Measurements from ENCODE around the gene CATSPERB. TPM values are rescaled to one million over a fixed set of nuclear protein-coding genes. Genes with fewer than 3 reads are reported as not detected.

Gene CATSPERB
- total RNA-seq, 1 donor from 2014 or later: 0.99 TPM

DNA sequence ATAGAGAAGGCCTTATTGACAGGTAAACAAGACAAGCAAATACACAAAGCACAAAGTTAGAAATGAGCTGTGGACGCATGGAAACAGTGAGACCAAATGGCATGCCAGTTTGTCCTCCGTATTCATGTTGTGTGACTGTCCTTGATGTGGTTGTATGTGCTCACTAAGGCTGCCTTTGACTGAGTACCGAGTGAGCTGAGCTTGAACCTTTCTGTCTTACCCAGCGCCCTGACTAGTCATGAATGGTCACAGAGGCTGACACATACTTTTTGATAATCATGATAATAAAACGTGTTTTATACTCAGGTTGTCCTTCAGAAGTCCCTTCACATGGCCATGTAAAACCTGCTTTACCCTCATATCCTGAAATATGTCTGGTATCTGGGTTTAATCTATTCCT, 553 bp upstream of the CATSPERB start:
- TF ChIP-seq, protein P1, sequence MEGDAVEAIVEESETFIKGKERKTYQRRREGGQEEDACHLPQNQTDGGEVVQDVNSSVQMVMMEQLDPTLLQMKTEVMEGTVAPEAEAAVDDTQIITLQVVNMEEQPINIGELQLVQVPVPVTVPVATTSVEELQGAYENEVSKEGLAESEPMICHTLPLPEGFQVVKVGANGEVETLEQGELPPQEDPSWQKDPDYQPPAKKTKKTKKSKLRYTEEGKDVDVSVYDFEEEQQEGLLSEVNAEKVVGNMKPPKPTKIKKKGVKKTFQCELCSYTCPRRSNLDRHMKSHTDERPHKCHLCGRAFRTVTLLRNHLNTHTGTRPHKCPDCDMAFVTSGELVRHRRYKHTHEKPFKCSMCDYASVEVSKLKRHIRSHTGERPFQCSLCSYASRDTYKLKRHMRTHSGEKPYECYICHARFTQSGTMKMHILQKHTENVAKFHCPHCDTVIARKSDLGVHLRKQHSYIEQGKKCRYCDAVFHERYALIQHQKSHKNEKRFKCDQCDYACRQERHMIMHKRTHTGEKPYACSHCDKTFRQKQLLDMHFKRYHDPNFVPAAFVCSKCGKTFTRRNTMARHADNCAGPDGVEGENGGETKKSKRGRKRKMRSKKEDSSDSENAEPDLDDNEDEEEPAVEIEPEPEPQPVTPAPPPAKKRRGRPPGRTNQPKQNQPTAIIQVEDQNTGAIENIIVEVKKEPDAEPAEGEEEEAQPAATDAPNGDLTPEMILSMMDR (IDR thresholded peaks at IDR 0.05): no peak
- H3K36me3 Mint-ChIP-seq (ENCODE audit: low read depth): no peaks in the 10 kb centered on the region

DNA sequence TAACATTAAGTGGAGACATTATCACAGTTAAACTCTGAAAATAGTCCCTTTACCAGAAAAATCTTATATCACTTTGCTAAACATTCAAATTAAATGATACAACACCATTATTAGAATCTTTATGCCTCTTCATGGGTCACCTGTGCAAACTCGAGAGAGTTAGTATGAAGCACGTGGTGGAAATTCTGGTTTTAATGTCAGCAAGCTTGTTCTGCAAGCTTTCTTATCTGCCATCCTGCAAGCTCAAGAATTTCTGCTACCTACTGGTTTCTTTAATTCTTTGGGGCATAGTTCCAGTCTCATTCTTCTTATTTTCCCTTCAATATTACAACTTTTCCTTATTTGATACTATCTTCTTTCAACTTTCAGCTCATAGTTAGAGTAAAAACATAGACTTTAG, 868 bp downstream of the CATSPERB start:
- TF ChIP-seq, protein P1 (IDR thresholded peaks at IDR 0.05): no peak
- H3K27me3 Mint-ChIP-seq (ENCODE audit: low read depth): peaks cover 16% of the 10 kb centered on the region
- no peak overlapping the region for H3K4me3 Mint-ChIP-seq (ENCODE audit: unreplicated experiment)
- H3K27ac Mint-ChIP-seq (ENCODE audit: unreplicated experiment): no peak overlapping the region
- no peaks in the 10 kb centered on the region for H3K9me3 Mint-ChIP-seq (ENCODE audit: low read depth)
- H3K36me3 Mint-ChIP-seq (ENCODE audit: low read depth): no peaks in the 10 kb centered on the region
- no peak for DNase-seq (ENCODE audit: low spot score)
- peaks cover 3% of the 10 kb centered on the region for H3K4me1 Mint-ChIP-seq (ENCODE audit: low read depth)

More for the DNA sequence above, 553 bp upstream of the CATSPERB start:
- no peak overlapping the region for H3K4me3 Mint-ChIP-seq (ENCODE audit: unreplicated experiment)
- H3K27me3 Mint-ChIP-seq (ENCODE audit: low read depth): peaks cover 13% of the 10 kb centered on the region
- no peak overlapping the region for H3K27ac Mint-ChIP-seq (ENCODE audit: unreplicated experiment)
- peaks cover 2% of the 10 kb centered on the region for H3K4me1 Mint-ChIP-seq (ENCODE audit: low read depth)
- DNase-seq (ENCODE audit: low spot score): no peak
- H3K9me3 Mint-ChIP-seq (ENCODE audit: low read depth): no peaks in the 10 kb centered on the region

DNA sequence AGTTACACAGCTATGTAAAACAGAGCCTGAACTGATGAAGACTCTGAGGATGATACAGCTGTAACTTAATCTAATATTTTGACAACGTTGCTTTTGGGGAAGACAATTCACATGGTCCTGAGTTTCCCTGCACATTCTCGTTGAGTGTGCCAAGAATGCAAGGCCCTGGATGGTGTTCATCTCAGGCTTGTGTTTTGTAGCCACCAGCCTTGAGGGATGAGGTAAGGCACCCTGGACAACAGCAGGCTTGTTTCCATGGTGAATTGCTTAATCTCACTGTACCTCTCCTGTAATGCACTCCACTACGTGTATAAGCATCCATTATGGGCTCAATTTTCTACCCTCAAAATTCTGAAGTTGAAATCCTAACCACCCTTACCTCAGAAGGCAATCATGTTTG, 2.1 kb downstream of the CATSPERB start:
- H3K27me3 Mint-ChIP-seq (ENCODE audit: low read depth): peaks cover 19% of the 10 kb centered on the region
- H3K4me1 Mint-ChIP-seq (ENCODE audit: low read depth): peaks cover 3% of the 10 kb centered on the region
- TF ChIP-seq, protein P1 (IDR thresholded peaks at IDR 0.05): no peak
- DNase-seq (ENCODE audit: low spot score): no peak
- H3K27ac Mint-ChIP-seq (ENCODE audit: unreplicated experiment): no peak overlapping the region
- no peaks in the 10 kb centered on the region for H3K9me3 Mint-ChIP-seq (ENCODE audit: low read depth)
- H3K36me3 Mint-ChIP-seq (ENCODE audit: low read depth): no peaks in the 10 kb centered on the region
- no peak overlapping the region for H3K4me3 Mint-ChIP-seq (ENCODE audit: unreplicated experiment)

DNA sequence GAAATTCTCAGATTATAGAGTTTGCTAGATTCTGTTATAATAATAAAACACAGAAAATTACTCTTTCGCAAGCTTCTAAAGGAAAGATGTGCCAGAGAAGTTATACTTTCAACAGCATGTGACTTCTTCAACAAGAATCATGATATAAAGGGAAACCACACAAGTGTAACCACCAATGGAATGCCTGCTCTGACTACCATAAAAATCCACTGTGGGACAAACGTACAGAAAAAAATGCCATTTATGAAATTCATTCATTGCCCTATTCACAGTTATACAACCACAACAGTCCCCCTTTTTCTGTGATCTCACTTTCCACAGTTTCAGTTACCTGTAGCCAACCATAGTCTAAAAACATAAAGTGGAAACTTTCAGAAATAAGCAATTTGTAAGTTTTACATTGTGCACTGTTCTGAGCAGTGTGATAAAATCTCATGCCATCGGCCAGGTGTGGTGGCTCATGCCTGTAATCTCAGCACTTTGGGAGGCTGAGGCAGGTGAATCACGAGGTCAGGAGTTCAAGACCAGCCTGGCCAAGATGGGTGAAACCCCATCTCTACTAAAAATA, 3.2 kb downstream of the CATSPERB start:
- TF ChIP-seq, protein P1 (IDR thresholded peaks at IDR 0.05): no peak
- no peaks in the 10 kb centered on the region for H3K9me3 Mint-ChIP-seq (ENCODE audit: low read depth)

DNA sequence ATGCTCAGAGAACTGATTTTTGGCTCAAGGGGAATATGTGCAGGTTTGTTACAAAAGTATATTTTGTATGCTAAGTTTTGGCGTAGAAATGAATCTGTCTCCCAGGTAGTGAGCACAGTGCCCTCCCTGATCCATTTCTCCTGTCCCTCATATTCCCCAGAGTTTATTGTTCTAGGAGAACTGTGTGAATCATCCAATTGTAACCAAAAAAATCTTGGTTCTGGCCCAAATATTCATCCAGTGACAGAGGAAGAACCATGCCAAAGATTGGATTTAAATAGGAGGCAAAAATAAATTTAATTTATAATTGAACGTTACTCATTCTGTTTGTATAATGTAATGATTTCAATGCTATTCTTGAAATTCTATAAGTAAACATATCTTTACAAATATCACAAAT, 4.8 kb downstream of the CATSPERB start:
- Mint-ChIP-seq H3K27ac (ENCODE audit: unreplicated experiment) (no peak overlapping the region), H3K4me1 (ENCODE audit: low read depth) (peaks cover 3% of the 10 kb centered on the region), H3K27me3 (ENCODE audit: low read depth) (peaks cover 20% of the 10 kb centered on the region), H3K9me3 (ENCODE audit: low read depth) (no peaks in the 10 kb centered on the region), H3K4me3 (ENCODE audit: unreplicated experiment) (no peak overlapping the region), H3K36me3 (ENCODE audit: low read depth) (peaks cover 1% of the 10 kb centered on the region)
- TF ChIP-seq, protein P1 (IDR thresholded peaks at IDR 0.05): no peak
- DNase-seq (ENCODE audit: low spot score): no peak

More for the DNA sequence above, 3.2 kb downstream of the CATSPERB start:
- Mint-ChIP-seq H3K27ac (ENCODE audit: unreplicated experiment) (no peak overlapping the region), H3K27me3 (ENCODE audit: low read depth) (peaks cover 21% of the 10 kb centered on the region), H3K36me3 (ENCODE audit: low read depth) (no peaks in the 10 kb centered on the region), H3K4me1 (ENCODE audit: low read depth) (peaks cover 3% of the 10 kb centered on the region), H3K4me3 (ENCODE audit: unreplicated experiment) (no peak overlapping the region)
- no peak for DNase-seq (ENCODE audit: low spot score)
